HL-60/S4 treated with phorbol 12-myristate 13-acetate at 8.2 ng/mL for 4 days and 3 days (cell line): ENCODE results near the gene PRPF6.
"Not testable (repeated sequence)": the region's sequence is repeated elsewhere in the genome, so short reads cannot be mapped to it uniquely, and the experiment has no call there.

Source experiments
- in situ Hi-C: fragments of 300-500 bp; cut with MboI; formaldehyde crosslinking; loops from 2 replicates; pipeline ENCODE4 v1.15.0; 2022; ENCODE audit warnings: low sequenced_read_pairs

The PRPF6 gene

DNA sequence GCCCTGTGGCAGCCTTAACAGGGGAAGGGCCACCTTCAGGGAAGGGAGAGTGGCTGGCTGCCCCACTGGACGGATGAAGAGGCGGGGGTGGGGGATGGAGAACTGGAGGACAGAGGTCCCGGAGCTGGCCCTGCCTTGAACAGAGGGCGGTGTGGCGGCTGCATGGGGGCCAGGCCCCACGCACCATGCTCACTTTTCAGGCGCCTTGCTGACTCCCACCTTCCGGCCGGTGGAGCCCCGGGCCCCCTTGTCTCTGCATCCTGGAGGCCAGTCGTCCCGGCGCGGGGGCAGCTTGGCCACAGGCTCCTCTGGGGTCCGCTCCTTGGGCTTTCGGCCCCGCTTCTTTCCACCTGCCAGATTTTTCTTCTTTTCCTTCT, 21.2 kb upstream of the PRPF6 start:
- in situ Hi-C loops, result no loop called here

DNA sequence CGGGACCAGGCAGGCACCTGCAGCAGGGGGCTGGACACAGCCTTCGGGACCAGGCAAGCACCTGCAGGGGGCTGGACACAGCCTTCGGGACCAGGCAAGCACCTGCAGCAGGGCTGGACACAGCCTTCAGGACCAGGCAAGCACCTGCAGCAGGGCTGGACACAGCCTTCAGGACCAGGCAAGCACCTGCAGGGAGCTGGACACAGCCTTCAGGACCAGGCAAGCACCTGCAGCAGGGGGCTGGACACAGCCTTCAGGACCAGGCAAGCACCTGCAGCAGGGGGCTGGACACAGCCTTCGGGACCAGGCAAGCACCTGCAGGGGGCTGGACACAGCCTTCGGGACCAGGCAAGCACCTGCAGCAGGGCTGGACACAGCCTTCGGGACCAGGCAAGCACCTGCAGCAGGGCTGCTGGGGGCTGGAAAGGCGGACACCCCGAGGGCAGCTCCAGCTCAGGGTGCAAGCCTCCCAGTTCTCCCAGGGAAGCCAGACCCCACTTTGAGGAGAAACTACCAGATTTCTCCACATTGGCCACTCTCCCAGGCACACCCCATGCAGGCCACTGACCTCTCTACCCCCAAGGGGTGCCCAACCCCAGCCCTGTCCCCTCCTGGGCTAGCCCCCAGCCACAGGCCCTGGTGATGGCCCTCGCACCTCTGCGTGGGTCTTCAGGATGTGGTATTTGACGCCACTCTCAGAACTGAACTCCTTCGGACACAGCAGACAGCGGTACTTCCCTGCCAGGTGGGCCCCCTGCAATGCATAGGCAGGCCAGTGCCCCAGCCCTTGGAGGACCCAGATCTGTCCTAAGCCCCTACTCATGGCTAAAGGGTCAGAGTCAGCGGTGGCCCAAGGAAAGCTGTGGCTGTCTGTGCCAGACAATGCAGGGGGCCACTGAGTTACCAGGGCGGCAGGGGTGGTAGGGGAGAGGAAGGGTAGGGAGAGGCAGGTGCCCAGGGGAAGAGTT, 20.0 kb upstream of the PRPF6 start:
- in situ Hi-C loops, result not testable (repeated sequence)

DNA sequence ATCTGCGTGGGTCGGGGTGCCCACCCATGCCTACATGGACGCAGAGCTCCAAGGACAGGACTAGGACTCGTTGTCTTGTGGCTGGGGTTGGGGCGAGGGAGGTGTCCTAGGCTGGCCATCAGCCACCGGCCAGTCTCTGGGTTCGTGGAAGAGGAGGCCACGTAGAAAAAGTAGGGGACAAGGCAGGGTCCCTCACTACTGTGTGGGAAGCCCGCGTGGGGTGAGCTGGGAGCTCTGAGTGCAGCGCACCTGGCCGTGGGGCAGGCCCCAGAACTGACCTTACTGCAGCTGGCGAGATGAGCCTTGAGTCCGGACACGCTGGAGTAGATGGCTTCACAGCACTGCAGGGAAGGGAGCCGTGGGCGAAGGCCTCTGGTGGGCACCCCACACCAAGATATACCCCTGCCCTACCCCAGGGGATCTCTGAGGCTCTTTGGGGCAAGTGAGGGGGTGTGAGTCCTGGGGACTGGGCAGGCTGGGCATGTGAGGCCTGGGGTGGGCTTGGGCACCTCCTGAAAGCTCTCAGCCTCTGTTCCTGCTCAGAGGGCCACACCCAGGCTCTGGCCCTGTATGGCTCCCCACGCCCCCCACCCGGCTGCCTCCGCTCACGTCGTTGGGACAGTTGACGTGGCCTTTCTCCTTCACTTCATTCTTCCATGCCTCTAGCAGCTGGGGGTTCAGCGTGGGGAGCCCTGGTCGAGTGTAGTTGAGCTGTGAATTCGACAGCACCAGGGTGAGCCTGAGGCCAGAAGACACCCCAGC, 19.1 kb upstream of the PRPF6 start:
- in situ Hi-C loops, result no loop called here

DNA sequence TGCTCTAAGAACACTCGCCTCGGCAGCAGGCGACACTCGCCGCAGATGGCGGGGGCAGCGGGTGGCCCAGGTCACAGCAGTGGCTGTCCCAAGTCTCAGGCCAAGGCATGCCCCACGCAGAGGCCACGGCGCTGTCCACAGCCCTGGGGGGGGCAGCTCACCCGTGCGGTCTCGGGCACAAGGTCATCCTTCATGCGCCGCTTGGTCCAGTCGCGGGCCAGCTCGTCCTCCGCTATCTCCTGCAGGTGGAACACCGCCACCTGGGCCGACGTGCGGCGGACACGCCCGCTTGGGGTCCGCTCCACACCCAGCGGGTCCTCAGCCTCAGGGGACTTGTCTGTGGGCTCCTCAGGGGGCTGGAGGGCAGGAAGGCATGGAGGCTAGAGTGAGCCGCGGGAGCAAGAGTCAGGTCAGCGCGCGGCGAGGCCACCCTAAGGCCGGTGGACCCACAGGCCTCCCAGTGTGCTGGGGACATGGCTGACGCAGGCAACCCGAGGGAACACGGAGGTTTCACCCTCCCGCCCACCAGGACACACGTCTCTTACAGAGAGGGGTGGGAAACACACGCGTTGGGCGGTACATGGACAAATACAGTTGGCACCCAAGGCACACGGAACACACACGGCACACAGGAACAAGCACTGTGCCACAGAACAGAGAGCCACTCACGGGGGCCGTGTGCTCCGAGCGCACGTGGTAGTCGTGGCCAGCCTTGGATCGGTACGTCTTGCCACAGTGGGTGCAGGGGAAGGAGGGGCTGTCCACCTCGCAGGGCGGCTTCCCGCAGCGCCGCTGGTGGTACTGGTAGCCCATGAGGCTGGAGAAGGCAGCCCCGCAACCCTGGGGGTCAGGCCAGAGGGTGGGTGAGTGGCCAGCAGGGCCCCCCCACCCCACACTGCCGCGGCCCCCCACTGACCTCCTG, 18.2 kb upstream of the PRPF6 start:
- in situ Hi-C loops, result no loop called here

DNA sequence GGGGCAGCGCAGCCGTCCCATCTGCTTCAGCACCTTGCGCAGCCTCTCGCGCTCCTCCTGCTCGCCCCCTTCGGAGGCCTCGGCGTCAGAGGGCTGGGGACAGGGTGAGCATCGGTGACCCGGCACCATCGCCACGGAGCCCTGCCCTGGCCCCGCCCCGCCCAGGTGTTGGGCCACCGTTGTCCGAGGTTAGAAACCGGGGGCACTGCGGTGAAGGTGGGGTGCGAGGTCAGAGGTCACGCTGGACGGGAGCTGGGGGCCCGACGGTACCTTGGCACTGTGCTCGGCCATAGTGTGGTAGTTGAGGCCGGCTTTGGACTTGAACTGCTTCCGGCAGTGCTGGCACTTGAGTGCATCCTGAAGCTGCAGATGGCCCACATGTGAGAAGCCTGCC, 17.6 kb upstream of the PRPF6 start:
- in situ Hi-C loops, result no loop called here

DNA sequence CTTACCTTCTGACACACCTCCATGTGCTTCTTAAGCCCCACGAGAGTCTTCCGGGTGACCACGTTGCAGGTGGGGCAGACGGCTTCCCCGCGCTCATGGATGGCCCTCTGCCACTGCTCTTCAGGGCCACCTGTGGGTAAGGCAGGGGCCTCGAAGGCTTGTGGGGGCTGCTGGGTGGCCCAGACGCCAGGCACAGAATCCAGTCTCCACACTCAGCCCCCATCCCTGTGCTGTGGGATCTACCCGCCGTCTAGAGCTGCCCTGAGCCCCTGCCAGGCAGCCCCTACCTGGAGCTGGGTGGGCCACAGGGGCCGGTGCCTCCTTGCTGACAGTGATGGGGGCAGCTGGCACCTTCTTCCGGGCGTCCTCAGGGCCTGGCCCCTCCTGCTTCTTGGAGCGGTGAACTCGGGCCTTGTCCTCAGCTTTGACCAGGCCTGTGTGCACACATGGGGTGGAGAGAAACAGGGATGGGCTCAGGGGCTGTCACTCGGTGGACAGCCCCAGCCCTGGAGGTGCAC, 17.1 kb upstream of the PRPF6 start:
- in situ Hi-C loops, result no loop called here

DNA sequence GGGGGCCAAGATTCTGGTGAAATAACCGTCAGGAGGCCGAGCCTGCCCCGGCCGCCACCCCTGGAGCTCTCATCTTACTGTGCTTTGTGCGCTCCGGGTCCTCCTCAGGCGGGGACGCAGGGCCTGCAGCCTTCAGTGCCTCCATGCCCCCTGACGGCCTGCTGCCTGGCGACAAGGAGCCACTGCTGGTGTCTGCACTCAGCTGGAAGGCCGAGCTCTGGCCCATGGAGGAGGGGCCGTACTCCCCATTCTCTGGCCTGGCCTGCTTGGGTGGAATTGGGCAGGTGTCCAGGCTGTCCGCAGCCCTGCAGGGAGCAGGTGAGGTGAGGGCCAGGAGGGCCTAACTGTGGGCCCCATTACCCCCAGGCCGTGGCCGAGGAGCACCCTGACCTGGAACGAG, 16.5 kb upstream of the PRPF6 start:
- in situ Hi-C loops, result no loop called here

DNA sequence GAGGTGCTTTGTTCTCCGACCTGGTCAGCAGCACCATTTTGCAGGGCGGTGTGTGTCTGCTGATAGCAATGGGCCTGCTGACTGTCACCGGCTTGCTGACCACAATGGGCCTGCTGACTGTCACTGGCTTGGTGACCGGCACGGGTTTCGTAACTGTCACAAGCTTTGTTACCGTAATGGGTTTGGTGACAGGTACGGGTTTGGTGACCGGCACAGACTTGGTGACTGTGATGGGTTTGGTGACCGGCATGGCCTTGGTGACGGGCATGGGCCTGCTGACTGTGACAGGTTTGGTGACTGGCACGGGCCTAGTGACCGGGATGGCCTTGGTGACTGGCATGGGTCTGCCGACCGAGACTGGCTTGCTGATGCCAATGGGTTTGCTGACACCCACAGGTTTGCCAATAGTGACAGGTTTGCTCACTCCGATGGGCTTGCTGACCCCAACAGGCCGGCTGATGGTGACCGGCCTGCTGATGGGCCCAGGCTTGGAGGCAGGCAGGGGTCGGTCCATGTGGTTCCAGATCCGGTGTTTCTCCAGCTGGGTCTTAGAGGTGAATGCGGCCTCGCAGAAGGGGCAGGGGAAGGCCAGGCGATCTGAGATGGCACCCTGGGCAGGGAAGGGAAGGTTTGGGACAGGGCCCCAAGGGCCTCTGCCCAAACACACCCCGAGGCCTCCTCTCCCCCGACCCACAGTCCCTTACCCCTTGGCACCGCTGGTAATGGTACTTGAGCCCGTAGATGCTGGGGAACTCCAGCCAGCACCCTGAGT, 14.6 kb upstream of the PRPF6 start:
- in situ Hi-C loops, result no loop called here

DNA sequence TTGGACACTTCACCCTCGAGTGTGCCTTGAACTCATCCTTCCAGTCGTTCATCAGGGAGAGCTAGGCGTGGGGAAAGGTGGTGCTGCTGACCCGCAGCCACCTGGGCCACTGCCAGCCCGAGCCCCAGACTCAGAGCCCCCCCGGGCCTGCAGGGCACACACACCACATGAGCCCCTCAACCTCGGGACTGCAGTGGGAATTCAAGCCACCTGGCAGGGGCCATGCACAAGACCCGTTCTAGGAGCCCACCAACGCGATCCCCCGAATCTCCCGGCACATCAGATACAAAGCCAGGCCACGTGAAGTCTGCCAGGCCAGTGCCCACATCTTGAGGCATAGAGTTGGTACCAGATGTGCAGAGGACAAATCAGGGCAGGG, 14.0 kb upstream of the PRPF6 start:
- in situ Hi-C loops, result no loop called here

DNA sequence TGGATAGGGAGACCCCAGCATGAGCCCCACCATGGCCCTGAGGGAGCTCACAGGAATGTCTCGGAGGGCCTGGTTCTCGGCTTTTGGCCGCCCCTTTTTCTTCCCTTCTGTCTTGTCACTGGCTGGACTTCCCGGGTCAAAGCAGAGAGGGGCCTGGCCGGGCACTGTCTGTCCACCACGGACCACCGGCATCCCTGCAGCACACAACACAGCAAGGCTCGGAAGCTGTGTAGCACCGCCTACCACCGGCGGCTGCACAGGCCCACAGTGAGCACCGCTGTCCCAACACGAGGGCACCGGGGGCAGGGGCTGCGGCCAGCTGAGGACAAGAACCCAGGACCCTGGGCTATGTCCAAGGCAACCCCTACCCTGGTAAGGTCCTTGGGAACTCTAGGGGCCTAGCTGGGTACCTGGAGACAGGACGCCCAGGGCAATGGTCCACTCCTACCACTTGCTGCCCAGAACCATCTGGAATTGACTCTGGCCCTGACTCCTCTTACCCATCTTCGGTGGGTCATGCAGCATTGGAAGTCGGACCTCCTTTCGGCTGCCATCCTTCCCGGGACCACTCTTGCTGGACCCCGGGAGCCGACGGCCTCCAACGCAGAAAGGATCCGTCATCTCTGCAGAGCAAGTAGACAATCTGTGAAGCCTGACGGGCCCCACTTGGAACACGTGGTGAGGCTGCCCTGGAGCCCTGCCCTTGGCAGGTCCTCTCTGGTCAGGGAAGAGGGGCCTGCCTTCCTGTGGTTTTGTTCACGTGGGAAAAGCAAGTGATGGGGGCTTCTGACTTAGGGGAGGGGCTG, 13.4 kb upstream of the PRPF6 start:
- in situ Hi-C loops, result no loop called here

DNA sequence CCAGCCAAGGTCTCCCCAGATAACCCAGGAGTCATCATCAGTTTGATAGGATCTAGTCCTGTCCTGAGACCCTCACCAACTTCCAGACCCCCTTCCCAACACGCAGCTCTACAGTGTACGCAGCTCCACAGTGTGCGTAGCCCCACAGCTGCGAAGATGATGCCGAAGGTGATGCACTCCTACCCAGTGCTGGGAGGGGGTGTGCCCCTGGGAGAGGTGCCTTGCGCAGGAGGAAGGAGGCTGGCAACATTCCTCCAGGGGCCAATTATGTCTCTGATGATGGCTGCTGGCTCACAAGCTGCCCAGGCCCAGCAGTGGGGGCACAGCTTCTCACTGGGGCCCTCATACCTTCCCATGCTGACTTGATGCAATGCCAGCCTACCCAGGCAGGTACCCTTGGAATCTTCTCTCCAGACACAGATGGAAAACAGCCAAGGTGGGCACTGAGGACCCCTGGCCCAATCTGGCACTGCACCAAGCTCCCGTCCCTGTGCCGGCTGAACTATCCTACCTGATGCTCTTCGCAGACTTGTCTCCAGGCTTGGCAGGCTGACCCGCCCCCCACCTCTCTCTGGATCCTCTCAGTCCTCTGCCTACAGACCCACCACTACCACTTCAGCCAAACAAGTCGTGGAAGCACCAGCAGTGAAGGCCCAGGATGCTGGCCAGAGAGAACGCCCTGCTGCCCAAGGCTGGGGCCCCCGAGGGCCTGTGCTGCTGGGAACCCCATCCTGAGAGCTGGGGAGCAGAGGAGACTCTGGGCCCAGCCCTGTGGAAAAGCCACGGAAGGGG, 12.6 kb upstream of the PRPF6 start:
- in situ Hi-C loops, result no loop called here

DNA sequence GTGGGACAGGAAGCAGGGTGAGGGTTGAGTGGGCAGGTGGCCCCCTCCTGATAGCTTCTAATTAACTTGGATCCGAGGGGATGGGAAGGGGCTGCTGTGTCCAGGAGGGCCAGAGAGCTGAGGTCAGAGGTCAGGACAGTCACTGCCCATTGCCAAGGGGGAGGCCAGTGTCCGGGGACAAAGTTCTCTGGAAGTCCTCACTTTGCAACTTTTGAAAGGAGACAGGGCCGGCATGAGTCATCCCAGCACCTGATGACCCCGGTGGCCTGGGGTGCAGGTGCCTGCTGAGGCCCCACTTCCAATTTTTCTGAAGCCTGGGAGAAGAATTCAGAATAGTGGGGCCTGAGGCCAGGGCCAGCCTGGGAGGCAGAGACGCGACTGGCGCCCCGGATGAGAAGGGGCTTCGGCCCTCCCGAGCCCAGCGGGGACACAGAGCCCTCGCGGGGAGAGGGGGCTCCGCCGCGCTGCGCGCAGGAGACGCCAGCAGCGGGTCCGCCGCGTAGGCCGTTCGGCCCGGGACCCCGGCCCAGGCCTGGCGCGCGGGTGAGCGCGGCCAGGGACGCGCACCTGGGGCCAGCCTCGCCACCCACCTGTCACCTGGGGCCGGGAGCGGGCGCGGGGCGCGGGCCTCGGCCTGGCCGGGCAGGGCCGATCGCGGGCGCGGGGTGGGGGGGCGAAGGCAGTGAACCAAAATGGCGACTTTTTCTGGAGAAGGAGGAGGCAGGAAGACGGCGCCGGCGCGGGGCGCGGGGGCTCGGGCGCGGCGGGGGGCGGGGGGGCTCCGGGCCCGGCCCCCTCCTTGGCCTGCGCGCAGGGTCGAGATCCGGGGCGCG, 11.8 kb upstream of the PRPF6 start:
- in situ Hi-C loops, result no loop called here

DNA sequence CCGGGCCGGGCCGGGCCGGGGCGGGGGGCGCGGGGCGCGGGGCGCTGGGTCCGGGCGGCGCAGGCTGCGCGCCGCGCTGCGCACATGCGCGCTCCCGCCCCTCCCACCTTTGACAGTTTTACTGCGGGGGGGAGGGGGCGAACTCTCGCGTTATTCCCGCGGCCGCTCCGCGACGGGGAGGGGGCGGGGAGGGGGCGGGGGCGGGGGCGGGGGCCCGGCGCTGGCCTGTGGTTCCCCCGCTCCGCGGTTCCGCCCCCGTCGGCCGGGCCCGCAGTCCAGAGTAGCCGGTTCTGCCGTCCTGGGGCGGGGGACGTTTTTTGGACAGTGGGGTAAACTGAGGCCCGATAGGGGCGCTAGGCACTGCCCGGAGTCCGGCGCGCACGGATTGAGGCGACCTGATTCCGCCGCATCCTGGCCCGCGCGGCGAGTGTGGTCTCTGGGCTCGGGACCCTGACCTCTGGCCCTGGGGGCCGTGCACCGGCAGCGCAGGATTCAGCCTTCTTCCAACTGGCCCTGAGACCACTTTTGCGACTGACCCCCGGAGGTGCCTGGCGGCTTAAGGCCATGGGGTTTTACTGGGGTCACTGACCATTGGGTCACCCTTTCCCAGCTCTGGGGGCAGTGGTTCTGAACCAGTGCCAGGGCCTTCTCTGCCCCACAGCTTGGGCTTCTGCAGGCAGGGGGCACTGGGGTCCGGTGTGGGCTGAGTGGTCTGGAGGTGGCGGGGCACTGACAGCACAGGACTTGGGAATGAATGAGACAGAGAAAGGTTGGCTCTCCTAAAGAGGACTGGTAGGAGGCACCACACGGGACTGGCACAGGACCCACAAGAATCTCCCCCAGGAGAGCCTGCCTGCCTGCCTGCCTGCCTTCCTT, 10.9 kb upstream of the PRPF6 start, which contains the start of gene ZNF512B:
Gene ZNF512B, minus strand, starts transcription at position 93 of the 876 bp plus-strand sequence. CDS start 1,980 bp downstream, outside the sequence.
- in situ Hi-C loops, result no loop called here

DNA sequence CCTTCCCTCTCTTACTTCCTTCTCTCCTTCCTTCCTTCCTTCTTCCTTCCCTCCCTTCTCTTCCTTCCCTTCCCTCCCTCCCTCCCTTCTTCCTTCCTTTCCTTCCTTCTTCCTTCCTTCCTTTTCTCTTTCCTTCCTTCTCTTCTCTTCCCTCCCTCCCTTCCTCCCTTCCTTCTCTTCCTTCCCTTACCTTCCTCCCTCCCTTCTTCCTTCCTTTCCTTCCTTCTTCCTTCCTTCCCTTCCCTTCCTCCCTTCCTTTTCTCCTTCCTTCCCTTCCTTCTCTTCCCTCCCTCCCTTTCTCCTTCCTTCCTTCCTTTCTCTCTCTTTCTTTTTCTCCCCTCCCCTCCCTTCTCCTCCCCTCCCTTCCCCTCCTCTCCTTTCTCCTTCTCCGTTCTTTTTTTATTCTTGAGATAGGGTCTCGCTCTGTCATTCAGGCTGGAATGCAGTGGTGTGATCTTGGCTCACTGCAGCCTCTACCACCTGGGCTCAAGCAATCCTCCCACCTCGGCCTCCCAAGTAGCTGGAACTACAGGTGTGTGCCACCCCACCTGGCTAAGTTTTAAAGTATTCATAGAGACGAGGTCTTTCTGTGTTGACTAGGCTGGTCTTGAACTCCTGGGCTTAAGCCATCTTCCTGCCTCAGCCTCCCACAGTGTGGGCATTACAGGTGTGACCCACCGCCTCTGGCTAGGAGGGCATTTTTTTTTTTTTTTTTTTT, 10.1 kb upstream of the PRPF6 start:
- in situ Hi-C loops, result no loop called here

DNA sequence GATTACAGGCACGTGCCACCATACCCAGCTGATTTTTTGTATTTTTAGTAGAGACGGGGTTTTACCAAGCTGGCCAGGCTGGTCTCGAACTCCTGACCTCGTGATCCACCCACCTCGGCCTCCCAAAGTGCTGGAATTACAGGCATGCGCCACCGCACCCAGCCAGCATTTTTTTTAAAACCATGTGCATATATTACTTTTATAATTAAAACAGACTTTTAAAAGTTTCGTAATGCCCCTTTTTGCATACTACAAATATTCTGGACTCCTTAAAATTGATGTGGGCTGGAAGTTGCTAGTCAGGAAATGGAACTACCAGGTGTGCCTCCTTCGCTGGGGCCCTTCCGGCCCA, 9.0 kb upstream of the PRPF6 start:
- in situ Hi-C loops, result not testable (repeated sequence)
